Neural progenitor cell (in vitro differentiated cells): Measurements from ENCODE around the gene TENT4A. TPM values are rescaled to one million over a fixed set of nuclear protein-coding genes. Genes with fewer than 3 reads are reported as not detected.

Source experiments
- DNase-seq: peaks from one replicate; pipeline ENCODE4 v3.0.0-alpha.2; 2016; ENCODE audit warnings: low spot score
- H2AFZ ChIP-seq: fragments of 200-600 bp; sonication (generic); replicated peaks from 2 replicates; pipeline ENCODE4 v1.6.1; 2016; ENCODE audit warnings: antibody characterized with exemption
- H3F3A ChIP-seq: fragments of 200-600 bp; sonication (generic); 2 replicates; pipeline ENCODE4 v1.6.1; 2016; ENCODE audit warnings: antibody characterized with exemption, low read depth
- H3K27ac ChIP-seq: fragments of 200-600 bp; sonication (generic); 2 replicates; pipeline ENCODE4 v1.5.1; 2016; ENCODE audit warnings: mild to moderate bottlenecking
- H3K27me3 ChIP-seq: fragments of 200-600 bp; sonication (generic); 2 replicates; pipeline ENCODE4 v1.6.1; 2016; ENCODE audit warnings: mild to moderate bottlenecking, moderate library complexity
- H3K36me3 ChIP-seq: fragments of 200-600 bp; sonication (generic); 2 replicates; pipeline ENCODE4 v1.5.1; 2016
- H3K4me1 ChIP-seq: fragments of 200-600 bp; sonication (generic); 2 replicates; pipeline ENCODE4 v1.6.1; 2016; ENCODE audit warnings: mixed run types
- H3K4me2 ChIP-seq: fragments of 200-600 bp; sonication (generic); 2 replicates; pipeline ENCODE4 v1.6.1; 2016
- H3K4me3 ChIP-seq: fragments of 200-600 bp; sonication (generic); 2 replicates; pipeline ENCODE4 v1.5.1; 2016
- H3K79me2 ChIP-seq: fragments of 200-600 bp; sonication (generic); 2 replicates; pipeline ENCODE4 v1.6.1; 2016; ENCODE audit warnings: low read depth
- H3K9ac ChIP-seq: fragments of 200-600 bp; sonication (generic); 2 replicates; pipeline ENCODE4 v1.6.1; 2016
- H3K9me3 ChIP-seq: fragments of 200-600 bp; sonication (generic); 2 replicates; pipeline ENCODE4 v1.5.1; 2016; ENCODE audit warnings: low read depth
- H4K20me1 ChIP-seq: fragments of 200-600 bp; sonication (generic); 2 replicates; pipeline ENCODE4 v1.6.1; 2016; ENCODE audit warnings: low read depth
- H3K27ac Mint-ChIP-seq: 3 replicates; pipeline ENCODE4 v1.8.0; 2021; ENCODE audit warnings: mixed read lengths
- H3K27me3 Mint-ChIP-seq: 2 replicates; pipeline ENCODE4 v1.8.0; 2022; ENCODE audit warnings: low read depth, mild to moderate bottlenecking, inconsistent platforms, moderate library complexity, mixed read lengths; ENCODE audit not compliant: insufficient read depth
- H3K36me3 Mint-ChIP-seq: 3 replicates; pipeline ENCODE4 v1.8.0; 2021; ENCODE audit warnings: mixed read lengths
- H3K4me1 Mint-ChIP-seq: 3 replicates; pipeline ENCODE4 v1.8.0; 2021; ENCODE audit warnings: mixed read lengths
- H3K4me3 Mint-ChIP-seq: 3 replicates; pipeline ENCODE4 v1.8.0; 2021; ENCODE audit warnings: mild to moderate bottlenecking, moderate library complexity, mixed read lengths
- H3K9me3 Mint-ChIP-seq: 3 replicates; pipeline ENCODE4 v1.8.0; 2020; ENCODE audit warnings: mixed read lengths
- EZH2 ChIP-seq: fragments of 200-600 bp; sonication (generic); IDR thresholded peaks from 2 replicates; pipeline ENCODE4 v1.6.1; 2017; ENCODE audit warnings: antibody characterized with exemption, mild to moderate bottlenecking, moderate library complexity
- EZH2phosphoT487 ChIP-seq: fragments of 200-600 bp; sonication (generic); IDR thresholded peaks from 2 replicates; pipeline ENCODE4 v1.6.1; 2017; ENCODE audit warnings: antibody characterized with exemption
- total RNA-seq: library from RNA; depleted of rRNA; stranded (reverse); fragments of >200 nt; gene quantifications from 2 replicates; pipeline ENCODE4 v1.2.3, GENCODE V29; 2015; ENCODE audit warnings: low replicate concordance
- TF ChIP-seq, protein P1 (sequence below): fragments of 200-600 bp; sonication (generic); IDR thresholded peaks from 2 replicates; pipeline ENCODE4 v1.5.1; 2017; ENCODE audit warnings: antibody characterized with exemption, mild to moderate bottlenecking

TENT4A gene
- total RNA-seq, 1 donor from 2014 or later: 20.9 TPM

DNA sequence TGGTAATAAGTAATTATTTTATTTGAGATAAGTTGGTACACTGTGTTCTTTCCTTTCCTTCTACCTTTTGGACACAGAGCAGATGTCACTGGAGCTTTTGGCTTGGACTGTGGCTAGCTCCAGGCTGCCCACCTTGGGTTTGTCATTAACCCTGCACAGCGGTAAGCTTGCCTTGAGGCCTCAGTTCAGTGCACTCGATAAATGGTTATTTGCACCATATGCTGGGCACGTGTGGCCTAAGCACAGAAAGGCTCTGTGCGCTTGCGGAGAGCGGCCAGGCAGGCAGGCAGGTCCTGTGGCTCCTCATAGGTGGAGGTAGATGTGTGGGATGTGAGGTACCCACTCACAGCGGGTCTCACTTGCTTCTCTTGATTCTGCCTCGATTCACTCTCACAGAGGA lies 30.0 kb upstream of the TENT4A start:
- Histone ChIP-seq H3K9ac (no peak overlapping the region), H3K4me3 (no peak overlapping the region), H3K27ac (no peak overlapping the region), H4K20me1 (peaks cover 10% of the 10 kb centered on the region), H3K27me3 (peaks cover 29% of the 10 kb centered on the region), H3F3A (peaks cover 7% of the 10 kb centered on the region), H3K9me3 (no peaks in the 10 kb centered on the region), H3K4me2 (no peak overlapping the region), H3K79me2 (no peaks in the 10 kb centered on the region), H2AFZ (no peak overlapping the region), H3K36me3 (no peaks in the 10 kb centered on the region), H3K4me1 (no peaks in the 10 kb centered on the region)
- Mint-ChIP-seq H3K27me3 (peaks cover 10% of the 10 kb centered on the region), H3K9me3 (no peaks in the 10 kb centered on the region), H3K4me1 (peaks cover 8% of the 10 kb centered on the region), H3K4me3 (no peak overlapping the region), H3K36me3 (no peaks in the 10 kb centered on the region), H3K27ac (no peak overlapping the region)
- TF ChIP-seq, protein P1, sequence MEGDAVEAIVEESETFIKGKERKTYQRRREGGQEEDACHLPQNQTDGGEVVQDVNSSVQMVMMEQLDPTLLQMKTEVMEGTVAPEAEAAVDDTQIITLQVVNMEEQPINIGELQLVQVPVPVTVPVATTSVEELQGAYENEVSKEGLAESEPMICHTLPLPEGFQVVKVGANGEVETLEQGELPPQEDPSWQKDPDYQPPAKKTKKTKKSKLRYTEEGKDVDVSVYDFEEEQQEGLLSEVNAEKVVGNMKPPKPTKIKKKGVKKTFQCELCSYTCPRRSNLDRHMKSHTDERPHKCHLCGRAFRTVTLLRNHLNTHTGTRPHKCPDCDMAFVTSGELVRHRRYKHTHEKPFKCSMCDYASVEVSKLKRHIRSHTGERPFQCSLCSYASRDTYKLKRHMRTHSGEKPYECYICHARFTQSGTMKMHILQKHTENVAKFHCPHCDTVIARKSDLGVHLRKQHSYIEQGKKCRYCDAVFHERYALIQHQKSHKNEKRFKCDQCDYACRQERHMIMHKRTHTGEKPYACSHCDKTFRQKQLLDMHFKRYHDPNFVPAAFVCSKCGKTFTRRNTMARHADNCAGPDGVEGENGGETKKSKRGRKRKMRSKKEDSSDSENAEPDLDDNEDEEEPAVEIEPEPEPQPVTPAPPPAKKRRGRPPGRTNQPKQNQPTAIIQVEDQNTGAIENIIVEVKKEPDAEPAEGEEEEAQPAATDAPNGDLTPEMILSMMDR: no peak
- no peak for TF ChIP-seq EZH2phosphoT487
- no peak for TF ChIP-seq EZH2
- DNase-seq: no peak

DNA sequence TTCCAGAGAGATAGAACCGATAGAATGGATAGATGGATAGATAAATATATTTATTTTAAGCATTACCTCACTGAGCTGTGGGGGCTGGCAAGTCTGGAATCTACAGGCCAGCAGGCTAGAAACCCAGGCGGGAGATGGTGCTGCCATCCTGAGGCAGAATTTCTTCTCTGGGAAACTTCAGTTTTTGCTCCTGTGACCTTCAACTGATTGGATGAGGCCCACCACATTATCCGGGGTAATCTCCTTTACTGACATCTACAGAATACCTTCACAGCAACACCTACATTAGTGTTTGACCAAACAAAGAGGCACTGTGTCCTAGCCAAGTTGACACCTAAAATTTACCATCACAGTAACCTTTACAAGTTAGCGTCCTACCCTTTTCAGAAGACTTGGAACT lies 29.2 kb upstream of the TENT4A start:
- DNase-seq: no peak
- Histone ChIP-seq H3K9ac (no peak overlapping the region), H3K4me3 (no peak overlapping the region), H3F3A (peaks cover 7% of the 10 kb centered on the region), H3K4me2 (no peak overlapping the region), H4K20me1 (peaks cover 10% of the 10 kb centered on the region), H2AFZ (no peak overlapping the region), H3K79me2 (no peaks in the 10 kb centered on the region), H3K36me3 (no peaks in the 10 kb centered on the region), H3K9me3 (no peaks in the 10 kb centered on the region), H3K27me3 (peaks cover 37% of the 10 kb centered on the region), H3K27ac (no peak overlapping the region), H3K4me1 (no peaks in the 10 kb centered on the region)
- Mint-ChIP-seq H3K27ac (no peak overlapping the region), H3K4me3 (no peak overlapping the region), H3K9me3 (no peaks in the 10 kb centered on the region), H3K36me3 (no peaks in the 10 kb centered on the region), H3K27me3 (peaks cover 10% of the 10 kb centered on the region), H3K4me1 (peaks cover 8% of the 10 kb centered on the region)
- no peak for TF ChIP-seq EZH2
- TF ChIP-seq, protein P1: no peak

DNA sequence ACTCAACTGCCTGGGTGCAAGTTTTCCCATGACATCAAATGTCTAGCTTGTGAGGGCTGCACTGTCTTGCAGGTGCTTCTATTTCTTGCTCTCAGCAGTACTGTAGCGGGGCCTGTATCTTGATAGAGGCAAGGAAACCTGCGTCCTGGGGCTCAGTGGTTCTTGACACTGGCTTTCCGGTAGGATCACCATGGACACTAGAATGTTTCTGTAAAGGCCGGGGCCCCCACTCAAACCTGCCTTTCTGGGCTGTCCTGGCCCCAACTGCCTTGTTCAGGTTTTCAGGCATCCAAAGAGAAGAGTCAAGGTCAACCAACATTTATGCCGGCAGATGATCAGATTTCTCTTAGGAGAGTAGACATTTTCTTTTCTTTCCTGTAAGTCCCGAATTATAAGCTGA lies 26.7 kb upstream of the TENT4A start:
- H3K9me3 ChIP-seq: no peaks in the 10 kb centered on the region
- no peaks in the 10 kb centered on the region for H3K4me1 ChIP-seq
- H3F3A ChIP-seq: peaks cover 7% of the 10 kb centered on the region
- H3K9ac ChIP-seq: no peak overlapping the region
- H3K27ac Mint-ChIP-seq: no peak overlapping the region
- no peaks in the 10 kb centered on the region for H3K9me3 Mint-ChIP-seq
- H3K4me1 Mint-ChIP-seq: peaks cover 8% of the 10 kb centered on the region
- no peaks in the 10 kb centered on the region for H3K36me3 ChIP-seq
- no peak overlapping the region for H3K4me2 ChIP-seq
- no peak for DNase-seq
- H3K79me2 ChIP-seq: no peaks in the 10 kb centered on the region
- H3K27me3 Mint-ChIP-seq: peaks cover 10% of the 10 kb centered on the region
- TF ChIP-seq, protein P1: no peak
- TF ChIP-seq EZH2phosphoT487: no peak
- no peak for TF ChIP-seq EZH2
- H3K36me3 Mint-ChIP-seq: no peaks in the 10 kb centered on the region
- H2AFZ ChIP-seq: no peak overlapping the region
- H4K20me1 ChIP-seq: peaks cover 10% of the 10 kb centered on the region
- peak overlapping the region; percentile 66 for H3K4me3 ChIP-seq
- H3K27ac ChIP-seq: no peak overlapping the region
- peak overlapping the region; percentile 30 for H3K4me3 Mint-ChIP-seq
- H3K27me3 ChIP-seq: peaks cover 59% of the 10 kb centered on the region
